Stimulated activated CD8-positive, alpha-beta memory T cell treated with anti-CD3 and anti-CD28 coated beads, Interleukin-15, amount 100 ng/mL, for 4 hours (primary cell): ENCODE data around the gene HTR4.
"Not testable (repeated sequence)": the region's sequence is repeated elsewhere in the genome, so short reads cannot be mapped to it uniquely, and the experiment has no call there.

Source experiments
- DNase-seq, 2 donors: peaks; one replicate each; pipeline ENCODE4 v3.0.0-alpha.2; 2020; ENCODE audit warnings: low read depth in 2 of 2

HTR4 gene

GRCh38 chr5:148532969-148533670, 121.2 kb downstream of the HTR4 start:
- DNase-seq: no peak

- not testable (repeated sequence) for DNase-seq
Observed at GRCh38 chr5:148529450-148529849, 124.9 kb downstream of the HTR4 start.

GRCh38 chr5:148524721-148525120, 129.6 kb downstream of the HTR4 start:
- DNase-seq: no peak

GRCh38 chr5:148523139-148523538, 131.2 kb downstream of the HTR4 start:
- DNase-seq: no peak

- DNase-seq: no peak
Observed at GRCh38 chr5:148515460-148515859, 138.9 kb downstream of the HTR4 start.

GRCh38 chr5:148514344-148514743, 140.0 kb downstream of the HTR4 start:
- DNase-seq: no peak

- no peak for DNase-seq
Observed at GRCh38 chr5:148512498-148512897, 141.8 kb downstream of the HTR4 start.

- DNase-seq: no peak
Observed at GRCh38 chr5:148511810-148512347, 142.4 kb downstream of the HTR4 start.

- DNase-seq: no peak
Observed at GRCh38 chr5:148509893-148510292, 144.4 kb downstream of the HTR4 start.

- no peak for DNase-seq
Observed at GRCh38 chr5:148507648-148508047, 146.7 kb downstream of the HTR4 start.

- no peak for DNase-seq
Observed at GRCh38 chr5:148499452-148499851, 154.9 kb downstream of the HTR4 start.

- DNase-seq: no peak
Observed at GRCh38 chr5:148497757-148498156, 156.6 kb downstream of the HTR4 start.

- DNase-seq: no peak
Observed at GRCh38 chr5:148492351-148492750, 162.0 kb downstream of the HTR4 start.

- DNase-seq: no peak
Observed at GRCh38 chr5:148491793-148492184, 162.5 kb downstream of the HTR4 start.

GRCh38 chr5:148491015-148491792, 163.1 kb downstream of the HTR4 start:
- no peak for DNase-seq

GRCh38 chr5:148488757-148489156, 165.6 kb downstream of the HTR4 start:
- DNase-seq: no peak

GRCh38 chr5:148486456-148486855, 167.9 kb downstream of the HTR4 start:
- no peak for DNase-seq

- no peak for DNase-seq
Observed at GRCh38 chr5:148484651-148485050, 169.7 kb downstream of the HTR4 start.

GRCh38 chr5:148483750-148484149, 170.6 kb downstream of the HTR4 start:
- no peak for DNase-seq

- peak in 1 of 2 donors; percentile 9 for DNase-seq
Observed at GRCh38 chr5:148482697-148483462, 171.4 kb downstream of the HTR4 start.

- DNase-seq: no peak
Observed at GRCh38 chr5:148482196-148482595, 172.1 kb downstream of the HTR4 start.

GRCh38 chr5:148477429-148477828, 176.9 kb downstream of the HTR4 start:
- no peak for DNase-seq
